MM.1S (cell line): ENCODE measurements around the gene NUB1.

ENCODE experiments used
- DNase-seq: peaks from one replicate; pipeline ENCODE4 v3.0.0-alpha.2; 2015
- H2AFZ ChIP-seq: fragments of 300-600 bp; sonication (generic); 2 replicates; pipeline ENCODE4 v1.6.0; 2016; ENCODE audit warnings: antibody characterized with exemption, low read length
- H3F3A ChIP-seq: fragments of 300-600 bp; sonication (generic); 2 replicates; pipeline ENCODE4 v1.6.1; 2016; ENCODE audit warnings: mild to moderate bottlenecking, antibody characterized with exemption, low read length, moderate library complexity, mixed read lengths; ENCODE audit not compliant: insufficient read depth
- H3K27ac ChIP-seq: fragments of 300-600 bp; sonication (generic); 2 replicates; pipeline ENCODE4 v1.5.1; 2016; ENCODE audit warnings: mild to moderate bottlenecking, low read length
- H3K27me3 ChIP-seq: fragments of 300-600 bp; sonication (generic); replicated peaks from 2 replicates; pipeline ENCODE4 v1.6.0; 2016; ENCODE audit warnings: low read length; ENCODE audit not compliant: insufficient read depth
- H3K36me3 ChIP-seq: fragments of 300-600 bp; sonication (generic); replicated peaks from 2 replicates; pipeline ENCODE4 v1.6.1; 2016; ENCODE audit warnings: mild to moderate bottlenecking, low read length, mixed read lengths; ENCODE audit not compliant: insufficient read depth
- H3K4me1 ChIP-seq: fragments of 300-600 bp; sonication (generic); 2 replicates; pipeline ENCODE4 v1.6.1; 2016; ENCODE audit warnings: low read length, mixed read lengths
- H3K4me2 ChIP-seq: fragments of 300-600 bp; sonication (generic); 2 replicates; pipeline ENCODE4 v1.6.0; 2016; ENCODE audit warnings: low read depth, low read length
- H3K4me3 ChIP-seq: fragments of 300-600 bp; sonication (generic); 2 replicates; pipeline ENCODE4 v1.5.1; 2016; ENCODE audit warnings: low read length, mixed read lengths
- H3K79me2 ChIP-seq: fragments of 300-600 bp; sonication (generic); 2 replicates; pipeline ENCODE4 v1.6.1; 2016; ENCODE audit warnings: mixed run types, low read length, mixed read lengths
- H3K9ac ChIP-seq: fragments of 300-600 bp; sonication (generic); 2 replicates; pipeline ENCODE4 v1.6.1; 2016; ENCODE audit warnings: low read length, mixed read lengths
- H3K9me2 ChIP-seq: fragments of 300-600 bp; sonication (generic); replicated peaks from 2 replicates; pipeline ENCODE4 v1.6.1; 2016; ENCODE audit warnings: mild to moderate bottlenecking, low read length, mixed read lengths; ENCODE audit not compliant: insufficient read depth
- H3K9me3 ChIP-seq: fragments of 300-600 bp; sonication (generic); replicated peaks from 2 replicates; pipeline ENCODE4 v1.6.1; 2016; ENCODE audit warnings: mild to moderate bottlenecking, low read length, mixed read lengths; ENCODE audit not compliant: insufficient read depth
- H4K20me1 ChIP-seq: fragments of 300-600 bp; sonication (generic); 2 replicates; pipeline ENCODE4 v1.6.1; 2016; ENCODE audit warnings: mild to moderate bottlenecking, low read length, moderate library complexity, mixed read lengths; ENCODE audit not compliant: insufficient read depth
- EZH2 ChIP-seq: fragments of 300-600 bp; sonication (generic); optimal IDR thresholded peaks from 2 replicates; pipeline ENCODE3; 2017; ENCODE audit warnings: low read depth, mild to moderate bottlenecking, antibody characterized with exemption, low read length, mixed read lengths
- EZH2phosphoT487 ChIP-seq: fragments of 300-600 bp; sonication (generic); IDR thresholded peaks from 2 replicates; pipeline ENCODE4 v1.6.1; 2018; ENCODE audit warnings: antibody characterized with exemption, low read length
- TF ChIP-seq, protein P1 (sequence below): fragments of 300-600 bp; sonication (generic); IDR thresholded peaks from 2 replicates; pipeline ENCODE4 v1.5.1; 2016; ENCODE audit warnings: antibody characterized with exemption, low read length, mixed read lengths

NUB1 gene

DNA sequence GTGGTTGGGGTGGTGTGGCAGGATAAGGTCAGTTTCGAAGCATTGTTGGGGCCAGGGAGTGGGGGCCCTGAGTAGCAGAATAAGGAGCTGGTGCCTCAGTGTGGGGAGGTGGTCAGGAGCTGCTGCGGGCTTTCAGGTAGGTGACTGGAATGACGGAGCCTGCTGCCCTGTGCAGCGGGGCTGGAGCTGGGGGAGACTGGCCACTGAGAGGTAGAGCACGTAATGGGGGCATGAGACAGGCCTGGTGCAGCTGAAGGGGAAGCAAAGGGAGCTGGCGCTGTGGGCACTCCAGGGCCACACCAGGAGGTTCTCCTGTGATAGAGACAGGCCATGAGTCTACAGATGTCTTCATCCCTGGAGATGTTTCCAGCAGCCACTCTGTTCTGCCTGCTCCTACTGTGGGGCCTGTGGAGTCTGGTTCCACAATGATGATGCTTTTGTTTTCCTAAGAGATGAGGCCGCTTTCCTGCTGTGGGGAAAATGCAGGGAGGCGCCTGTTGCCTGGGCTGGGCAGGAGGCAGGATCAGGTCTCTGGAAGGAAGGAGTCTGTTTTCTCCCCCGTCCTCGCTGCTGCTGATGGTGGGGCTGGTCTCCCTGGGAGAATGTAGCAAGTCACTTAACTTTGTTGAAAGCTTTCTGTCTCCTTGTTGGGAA is 31.1 kb downstream of the NUB1 start:
- no peak for TF ChIP-seq EZH2
- TF ChIP-seq, protein P1, sequence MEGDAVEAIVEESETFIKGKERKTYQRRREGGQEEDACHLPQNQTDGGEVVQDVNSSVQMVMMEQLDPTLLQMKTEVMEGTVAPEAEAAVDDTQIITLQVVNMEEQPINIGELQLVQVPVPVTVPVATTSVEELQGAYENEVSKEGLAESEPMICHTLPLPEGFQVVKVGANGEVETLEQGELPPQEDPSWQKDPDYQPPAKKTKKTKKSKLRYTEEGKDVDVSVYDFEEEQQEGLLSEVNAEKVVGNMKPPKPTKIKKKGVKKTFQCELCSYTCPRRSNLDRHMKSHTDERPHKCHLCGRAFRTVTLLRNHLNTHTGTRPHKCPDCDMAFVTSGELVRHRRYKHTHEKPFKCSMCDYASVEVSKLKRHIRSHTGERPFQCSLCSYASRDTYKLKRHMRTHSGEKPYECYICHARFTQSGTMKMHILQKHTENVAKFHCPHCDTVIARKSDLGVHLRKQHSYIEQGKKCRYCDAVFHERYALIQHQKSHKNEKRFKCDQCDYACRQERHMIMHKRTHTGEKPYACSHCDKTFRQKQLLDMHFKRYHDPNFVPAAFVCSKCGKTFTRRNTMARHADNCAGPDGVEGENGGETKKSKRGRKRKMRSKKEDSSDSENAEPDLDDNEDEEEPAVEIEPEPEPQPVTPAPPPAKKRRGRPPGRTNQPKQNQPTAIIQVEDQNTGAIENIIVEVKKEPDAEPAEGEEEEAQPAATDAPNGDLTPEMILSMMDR, result no peak
- TF ChIP-seq EZH2phosphoT487, result no peak

DNA sequence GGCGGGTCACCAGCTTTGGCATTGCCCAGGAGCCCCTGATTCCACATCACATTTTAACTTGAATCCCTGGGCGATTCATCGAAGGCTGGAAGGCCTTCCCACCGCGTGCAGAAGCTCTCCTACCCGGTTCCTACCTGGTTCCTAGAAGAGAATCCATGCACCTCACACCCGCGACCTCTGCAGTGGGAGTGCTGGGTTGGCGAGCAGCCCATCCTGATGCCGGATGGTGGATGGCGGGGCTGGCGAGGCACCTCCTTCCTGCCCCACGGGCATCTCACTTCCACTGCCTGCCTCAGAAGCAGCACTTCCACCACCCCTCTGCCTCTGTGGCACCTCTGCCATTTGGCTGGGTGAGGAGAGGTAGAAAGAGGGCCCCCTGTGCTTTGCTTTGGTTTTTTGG is 32.0 kb downstream of the NUB1 start:
- no peaks in the 10 kb centered on the region for H3K36me3 ChIP-seq
- no peak overlapping the region for H3K4me2 ChIP-seq
- DNase-seq, result no peak
- no peak overlapping the region for H3K4me3 ChIP-seq
- no peaks in the 10 kb centered on the region for H3F3A ChIP-seq
- H3K9ac ChIP-seq, result no peak overlapping the region
- no peak for TF ChIP-seq EZH2
- TF ChIP-seq, protein P1, result no peak
- no peak for TF ChIP-seq EZH2phosphoT487
- H4K20me1 ChIP-seq, result no peaks in the 10 kb centered on the region
- no peaks in the 10 kb centered on the region for H3K9me3 ChIP-seq
- H3K4me1 ChIP-seq, result no peaks in the 10 kb centered on the region
- H3K9me2 ChIP-seq, result no peaks in the 10 kb centered on the region
- no peak overlapping the region for H3K27ac ChIP-seq
- no peaks in the 10 kb centered on the region for H3K79me2 ChIP-seq
- H2AFZ ChIP-seq, result no peak overlapping the region
- H3K27me3 ChIP-seq, result no peaks in the 10 kb centered on the region

More for the DNA sequence above, 31.1 kb downstream of the NUB1 start:
- no peaks in the 10 kb centered on the region for H3K27me3 ChIP-seq
- no peaks in the 10 kb centered on the region for H3K36me3 ChIP-seq
- H3K4me1 ChIP-seq, result no peaks in the 10 kb centered on the region
- H3K79me2 ChIP-seq, result no peaks in the 10 kb centered on the region
- H3F3A ChIP-seq, result no peaks in the 10 kb centered on the region
- DNase-seq, result no peak
- no peak overlapping the region for H3K9ac ChIP-seq
- H3K4me2 ChIP-seq, result no peak overlapping the region
- no peak overlapping the region for H2AFZ ChIP-seq
- no peaks in the 10 kb centered on the region for H3K9me2 ChIP-seq
- no peaks in the 10 kb centered on the region for H4K20me1 ChIP-seq
- no peak overlapping the region for H3K27ac ChIP-seq
- H3K4me3 ChIP-seq, result no peak overlapping the region
- H3K9me3 ChIP-seq, result no peaks in the 10 kb centered on the region

DNA sequence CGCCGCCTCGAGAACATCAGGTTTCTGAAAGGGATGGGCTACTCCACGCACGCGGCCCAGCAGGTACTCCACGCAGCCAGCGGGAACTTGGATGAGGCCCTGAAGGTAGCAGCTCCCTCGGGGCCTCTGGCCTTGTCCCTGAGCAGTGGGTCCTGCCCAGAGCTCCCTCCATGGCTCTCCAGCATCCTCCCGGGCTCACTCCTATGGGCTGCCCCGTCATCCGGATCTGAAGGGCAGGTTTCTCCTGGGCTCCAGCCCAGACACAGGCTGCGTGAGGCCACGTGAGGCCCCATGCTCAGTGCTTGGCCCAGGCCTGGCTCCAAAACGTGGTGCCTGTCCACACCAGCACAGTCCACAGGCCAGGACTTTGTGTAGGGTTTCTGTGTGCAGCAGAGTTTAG is 32.5 kb downstream of the NUB1 start:
- no peaks in the 10 kb centered on the region for H3F3A ChIP-seq
- no peak overlapping the region for H3K4me2 ChIP-seq
- H3K27me3 ChIP-seq, result no peaks in the 10 kb centered on the region
- no peak overlapping the region for H2AFZ ChIP-seq
- no peak overlapping the region for H3K4me3 ChIP-seq
- H3K9ac ChIP-seq, result no peak overlapping the region
- H3K9me2 ChIP-seq, result no peaks in the 10 kb centered on the region
- H3K9me3 ChIP-seq, result no peaks in the 10 kb centered on the region
- H4K20me1 ChIP-seq, result no peaks in the 10 kb centered on the region
- H3K4me1 ChIP-seq, result no peaks in the 10 kb centered on the region
- no peak overlapping the region for H3K27ac ChIP-seq
- TF ChIP-seq EZH2phosphoT487, result no peak
- TF ChIP-seq, protein P1, result no peak
- TF ChIP-seq EZH2, result no peak
- H3K36me3 ChIP-seq, result no peaks in the 10 kb centered on the region
- DNase-seq, result no peak
- no peaks in the 10 kb centered on the region for H3K79me2 ChIP-seq
